HG03575 (cell line): Measurements from ENCODE around the gene KMO.
A peak's percentile ranks its signal among the peaks of the same experiment; 100 is the strongest.

Experiments
- ATAC-seq: cut with Tn5 transposase; IDR thresholded peaks from one replicate; pipeline ENCODE4 v1.9.1; 2021; ENCODE audit not compliant: unreplicated experiment, insufficient number of reproducible peaks, low FRiP score; ENCODE audit errors: extremely low read depth

Gene KMO

DNA sequence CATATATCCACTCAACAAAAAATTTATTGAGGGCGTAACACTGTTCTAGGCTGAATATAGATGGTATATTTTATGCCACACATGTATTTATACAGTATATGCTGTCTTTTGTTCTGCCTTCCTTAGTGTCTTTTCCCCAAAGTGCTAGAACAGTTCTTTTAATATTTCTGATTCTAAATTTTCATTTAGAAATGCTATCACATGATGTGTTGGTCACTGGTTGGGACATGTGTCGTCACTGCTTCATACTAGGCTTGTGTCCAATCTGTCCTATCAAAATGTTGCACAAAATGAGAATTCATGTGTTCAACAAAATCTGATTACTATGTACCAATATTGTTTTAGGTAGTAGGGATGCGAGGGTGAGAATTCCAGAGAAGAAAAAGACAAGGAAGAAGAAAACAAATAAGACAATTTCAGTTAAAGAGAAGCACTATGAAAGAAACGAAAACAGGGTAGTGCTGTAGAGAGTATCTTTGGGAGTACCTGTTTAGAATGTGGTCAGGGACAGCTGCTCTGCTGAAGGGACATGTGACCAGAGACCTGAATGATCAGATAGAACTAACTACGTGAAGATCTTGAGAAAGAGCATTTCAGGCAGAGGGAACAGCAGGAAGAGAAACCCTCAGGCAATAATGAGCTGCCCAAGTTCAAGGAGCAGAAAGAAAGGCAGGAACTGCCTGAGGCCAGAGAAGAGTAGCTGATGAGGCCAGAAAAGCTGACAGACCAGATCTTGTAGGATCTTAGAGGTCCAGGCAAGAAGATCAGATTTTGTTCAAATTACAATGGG lies 1.3 kb downstream of the KMO start:
- peak; percentile 18 for ATAC-seq

GRCh38 chr1:241536304-241536703 lies 4.1 kb downstream of the KMO start:
- ATAC-seq = no peak

DNA sequence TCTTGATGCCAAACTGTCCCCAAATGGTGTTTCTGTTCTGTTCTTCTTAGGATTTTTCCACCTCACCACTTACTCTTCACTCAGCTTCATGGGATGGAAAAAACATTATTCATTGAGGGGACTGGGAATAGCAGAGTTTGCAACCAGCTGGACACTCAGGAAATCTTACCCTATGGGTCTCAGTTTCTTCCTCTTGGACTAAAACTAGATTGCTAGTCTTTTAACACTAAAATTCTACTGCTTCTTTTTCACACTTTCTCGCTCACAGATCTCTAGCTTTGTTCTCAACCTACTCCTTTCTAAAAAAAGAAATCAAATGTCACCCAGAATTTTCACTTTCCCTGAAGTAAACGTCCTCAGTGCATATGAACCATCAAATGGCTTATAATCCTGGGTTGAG lies 4.8 kb downstream of the KMO start:
- ATAC-seq = no peak

GRCh38 chr1:241542199-241542907 lies 10.2 kb downstream of the KMO start:
- ATAC-seq = no peak

- no peak for ATAC-seq
These were observed 15.8 kb downstream of the KMO start for GRCh38 chr1:241548008-241548407.

DNA sequence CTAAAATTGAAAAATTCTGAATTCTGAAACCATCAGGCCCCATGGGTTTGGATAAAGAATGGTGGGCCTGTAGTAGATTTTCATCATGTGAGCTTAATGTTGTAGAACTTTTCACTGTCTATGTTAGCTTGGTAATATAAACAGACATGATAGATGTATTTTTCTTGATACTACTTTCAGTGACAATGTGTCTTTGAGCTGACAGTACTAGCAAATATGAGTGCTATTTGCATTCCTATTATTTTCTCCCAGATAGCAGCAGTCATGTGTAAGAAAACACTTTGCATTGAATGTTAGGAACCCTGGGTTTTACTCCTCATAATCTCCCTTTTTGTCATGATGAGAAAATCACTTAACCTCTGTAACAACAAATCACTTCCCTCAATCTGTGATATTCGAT lies 18.1 kb downstream of the KMO start:
- ATAC-seq = no peak

- peak; percentile 57 for ATAC-seq
These were observed 19.8 kb downstream of the KMO start for GRCh38 chr1:241551759-241552638.

DNA sequence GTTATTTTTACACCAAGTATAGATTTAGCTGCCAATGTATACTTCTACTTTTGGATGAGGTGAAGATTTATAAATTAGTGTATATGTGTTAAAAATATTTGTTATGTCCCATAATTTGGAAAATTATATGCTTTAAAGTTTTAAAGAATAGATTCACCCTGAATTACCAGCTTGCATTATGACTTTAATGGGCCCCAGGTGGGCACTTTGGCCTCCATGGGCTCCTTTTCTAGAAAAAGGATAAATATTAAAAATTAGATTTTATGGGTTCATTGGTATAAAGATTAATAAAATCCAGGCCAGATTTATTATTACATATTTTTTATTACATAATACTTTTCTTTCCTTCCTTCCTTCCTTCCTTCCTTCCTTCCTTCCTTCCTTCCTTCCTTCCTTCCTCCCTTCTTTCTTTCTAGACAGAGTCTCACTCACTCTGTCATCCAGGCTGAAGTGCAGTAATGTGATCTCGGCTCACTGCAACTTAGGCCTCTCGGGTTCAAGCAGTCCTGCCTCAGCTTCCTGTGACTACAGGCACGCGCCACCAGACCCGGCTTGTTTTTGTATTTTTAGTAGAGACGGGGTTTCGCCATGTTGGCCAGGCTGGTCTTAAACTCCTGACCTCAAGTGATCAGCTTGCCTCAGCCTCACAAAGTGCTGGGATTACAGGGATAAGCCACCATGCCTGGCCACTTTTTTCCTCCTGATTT lies 21.9 kb downstream of the KMO start:
- ATAC-seq = no peak

DNA sequence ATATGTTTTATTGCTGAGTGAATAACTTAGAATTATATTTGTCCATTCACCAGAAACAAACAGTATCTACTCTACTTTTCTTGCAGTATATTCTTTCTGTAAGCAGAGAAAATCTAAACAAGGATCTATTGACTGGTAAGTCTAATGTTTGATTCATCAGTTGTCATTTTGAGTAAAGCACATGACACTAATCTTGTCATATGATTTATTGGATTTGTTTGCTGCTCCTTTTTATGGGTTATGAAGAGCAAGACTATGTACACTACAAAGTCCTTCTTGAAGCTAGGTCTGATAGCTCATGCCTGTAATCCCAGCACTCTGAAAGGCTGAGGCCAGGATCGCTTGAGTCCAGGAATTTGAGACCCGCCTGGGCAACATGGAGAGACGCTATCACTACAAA lies 23.3 kb downstream of the KMO start:
- ATAC-seq = no peak

DNA sequence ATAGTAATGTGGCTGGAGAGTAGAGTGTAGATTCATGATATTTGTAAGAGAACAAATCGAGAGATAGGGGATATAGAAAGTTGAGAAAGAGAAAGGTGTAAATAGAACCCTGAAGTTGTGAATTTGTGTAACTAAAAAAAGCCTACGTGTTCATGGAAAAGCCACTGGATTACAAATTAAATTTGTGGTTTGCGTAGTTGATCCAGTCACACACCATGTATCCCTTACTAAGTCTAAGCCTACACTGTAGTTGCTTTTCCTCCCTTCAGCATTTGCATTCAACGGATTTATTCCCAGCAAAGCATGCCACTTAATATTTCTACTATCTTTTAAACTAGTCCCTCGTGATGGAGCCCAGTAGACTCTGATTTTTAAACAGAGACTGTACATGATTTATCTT lies 24.9 kb downstream of the KMO start:
- ATAC-seq = no peak

DNA sequence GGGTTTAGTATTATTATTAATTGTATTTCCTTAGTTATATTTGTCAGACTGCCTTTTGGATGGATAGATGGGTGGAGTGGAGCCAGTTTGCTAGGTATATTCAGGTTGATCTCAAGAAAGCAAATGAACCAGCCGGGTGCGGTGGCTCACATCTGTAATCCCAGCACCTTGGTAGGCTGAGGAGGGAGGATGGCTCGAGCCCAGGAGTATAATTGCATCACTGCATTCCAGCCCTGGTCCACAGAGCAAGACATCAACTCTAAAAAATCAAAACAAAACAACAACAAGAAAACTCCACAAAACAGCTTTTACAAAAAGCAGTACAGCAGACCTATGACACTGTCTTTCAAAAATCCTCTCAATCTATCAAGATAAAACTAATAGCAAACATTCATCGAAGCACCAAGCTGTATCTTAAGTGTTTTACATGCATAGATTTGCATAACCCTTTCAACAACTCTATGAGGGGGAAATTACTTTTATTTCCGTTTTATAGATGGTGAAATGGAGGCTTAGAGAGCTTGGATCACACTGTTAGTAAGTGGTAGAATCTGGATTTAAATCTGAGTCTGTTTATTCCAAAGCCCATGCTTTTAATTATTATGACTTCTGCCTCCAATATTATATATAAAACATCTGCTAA lies 25.5 kb downstream of the KMO start:
- ATAC-seq = no peak

GRCh38 chr1:241560146-241560848 lies 28.1 kb downstream of the KMO start:
- no peak for ATAC-seq

- ATAC-seq = no peak
These were observed 28.6 kb downstream of the KMO start for GRCh38 chr1:241560849-241561187.

DNA sequence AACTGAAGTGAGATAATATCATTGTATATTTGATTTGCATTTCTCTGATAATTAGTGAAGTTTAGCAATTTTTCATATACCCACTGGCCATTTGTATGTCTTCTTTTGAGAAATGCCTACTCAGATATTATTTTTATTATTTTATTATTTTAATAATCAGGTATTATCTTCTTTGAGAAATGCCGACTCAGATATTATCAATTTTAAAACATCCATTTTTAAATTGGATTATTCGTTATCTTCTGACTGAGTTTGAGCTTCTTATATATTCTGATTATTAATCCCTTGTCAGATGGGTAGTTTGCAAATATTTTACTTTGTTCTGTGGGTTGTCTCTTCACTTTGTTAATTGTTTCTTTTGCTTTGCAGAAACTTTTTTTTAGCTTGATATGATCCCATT lies 37.7 kb downstream of the KMO start:
- no peak for ATAC-seq

DNA sequence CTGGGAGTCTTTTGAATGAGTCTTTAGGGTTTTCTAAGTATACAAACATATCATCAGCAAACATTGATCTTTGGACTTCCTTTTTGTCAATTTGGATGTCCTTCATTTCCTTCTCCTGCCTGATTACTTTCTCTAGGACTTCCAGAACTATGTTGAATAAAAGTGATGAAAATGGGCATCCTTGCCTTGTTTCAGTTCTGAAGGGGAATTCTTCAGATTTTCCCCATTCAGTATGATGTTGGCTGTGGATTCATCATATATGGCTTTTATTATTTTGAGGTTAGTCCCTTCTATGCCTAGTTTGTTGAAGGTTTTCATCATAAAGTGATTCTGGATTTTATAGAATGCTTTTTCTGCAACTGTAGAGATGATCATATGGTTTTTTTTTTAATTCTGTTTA lies 42.0 kb downstream of the KMO start:
- no peak for ATAC-seq

GRCh38 chr1:241579434-241579833 lies 47.3 kb downstream of the KMO start:
- no peak for ATAC-seq

DNA sequence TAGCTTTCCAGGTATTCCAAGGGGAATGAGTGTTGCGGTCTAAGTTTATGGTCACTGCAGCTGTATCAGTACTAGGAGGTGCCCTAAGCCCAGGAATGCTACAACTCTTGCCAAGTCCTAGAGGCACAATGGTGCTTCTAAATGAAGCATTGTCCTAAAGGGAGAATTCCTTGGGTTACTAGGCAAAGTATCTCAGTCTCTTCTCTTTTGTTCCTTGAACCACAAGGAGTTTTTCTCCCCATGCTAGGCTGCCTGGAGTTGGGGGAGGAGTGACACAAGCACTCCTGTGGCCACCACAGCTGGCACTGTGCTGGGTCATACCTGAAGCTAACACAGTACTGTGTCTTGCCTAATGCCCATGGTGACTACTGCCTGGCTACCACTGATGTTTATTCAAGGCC lies 50.7 kb downstream of the KMO start:
- ATAC-seq = no peak

- no peak for ATAC-seq
These were observed 54.8 kb downstream of the KMO start for GRCh38 chr1:241586905-241587512.
